ENCODE data around the gene PPP4C.

DNA sequence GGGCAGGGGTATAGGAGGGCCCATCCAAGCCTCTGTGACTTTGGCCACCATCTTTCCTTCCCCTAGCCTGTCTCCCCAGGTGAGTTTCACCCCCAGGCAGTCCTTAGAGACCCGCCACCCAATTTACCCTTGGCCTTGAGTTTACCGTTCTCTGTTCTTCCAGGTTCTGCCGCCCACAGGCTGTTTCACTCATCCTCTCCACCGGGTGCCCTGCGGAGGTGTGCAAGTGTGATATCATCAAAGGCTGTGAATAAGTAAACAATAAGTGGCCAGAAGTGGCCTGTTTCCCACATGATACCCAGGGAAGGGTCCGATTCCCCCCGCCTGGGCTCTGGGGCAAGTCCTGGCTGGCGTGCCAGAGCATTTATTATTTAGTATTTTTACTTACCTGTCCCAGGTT, 29.6 kb upstream of the PPP4C start:
- TF ChIP-seq, protein P1, sequence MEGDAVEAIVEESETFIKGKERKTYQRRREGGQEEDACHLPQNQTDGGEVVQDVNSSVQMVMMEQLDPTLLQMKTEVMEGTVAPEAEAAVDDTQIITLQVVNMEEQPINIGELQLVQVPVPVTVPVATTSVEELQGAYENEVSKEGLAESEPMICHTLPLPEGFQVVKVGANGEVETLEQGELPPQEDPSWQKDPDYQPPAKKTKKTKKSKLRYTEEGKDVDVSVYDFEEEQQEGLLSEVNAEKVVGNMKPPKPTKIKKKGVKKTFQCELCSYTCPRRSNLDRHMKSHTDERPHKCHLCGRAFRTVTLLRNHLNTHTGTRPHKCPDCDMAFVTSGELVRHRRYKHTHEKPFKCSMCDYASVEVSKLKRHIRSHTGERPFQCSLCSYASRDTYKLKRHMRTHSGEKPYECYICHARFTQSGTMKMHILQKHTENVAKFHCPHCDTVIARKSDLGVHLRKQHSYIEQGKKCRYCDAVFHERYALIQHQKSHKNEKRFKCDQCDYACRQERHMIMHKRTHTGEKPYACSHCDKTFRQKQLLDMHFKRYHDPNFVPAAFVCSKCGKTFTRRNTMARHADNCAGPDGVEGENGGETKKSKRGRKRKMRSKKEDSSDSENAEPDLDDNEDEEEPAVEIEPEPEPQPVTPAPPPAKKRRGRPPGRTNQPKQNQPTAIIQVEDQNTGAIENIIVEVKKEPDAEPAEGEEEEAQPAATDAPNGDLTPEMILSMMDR (IDR thresholded peaks at IDR 0.05), result no peak
- TF ChIP-seq EP300 (IDR thresholded peaks at IDR 0.05), result no peak

Data from gastroesophageal sphincter (tissue), 3 donors.